HG03565 (cell line): Measurements from ENCODE around the gene DDIT4L.
"Not testable (repeated sequence)": the region's sequence is repeated elsewhere in the genome, so short reads cannot be mapped to it uniquely, and the experiment has no call there.

Source experiments
- ATAC-seq: cut with Tn5 transposase; IDR thresholded peaks from one replicate; pipeline ENCODE4 v1.9.1; 2021; ENCODE audit warnings: mild to moderate bottlenecking, moderate library complexity; ENCODE audit not compliant: unreplicated experiment

The DDIT4L gene, protein sequence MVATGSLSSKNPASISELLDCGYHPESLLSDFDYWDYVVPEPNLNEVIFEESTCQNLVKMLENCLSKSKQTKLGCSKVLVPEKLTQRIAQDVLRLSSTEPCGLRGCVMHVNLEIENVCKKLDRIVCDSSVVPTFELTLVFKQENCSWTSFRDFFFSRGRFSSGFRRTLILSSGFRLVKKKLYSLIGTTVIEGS

GRCh38 chr4:100189820-100190642 lies at the start of gene DDIT4L:
DDIT4L (minus strand) TSS chr4:100190468; CDS start chr4:100189983, 485 bp downstream.
- ATAC-seq = no peak

DNA sequence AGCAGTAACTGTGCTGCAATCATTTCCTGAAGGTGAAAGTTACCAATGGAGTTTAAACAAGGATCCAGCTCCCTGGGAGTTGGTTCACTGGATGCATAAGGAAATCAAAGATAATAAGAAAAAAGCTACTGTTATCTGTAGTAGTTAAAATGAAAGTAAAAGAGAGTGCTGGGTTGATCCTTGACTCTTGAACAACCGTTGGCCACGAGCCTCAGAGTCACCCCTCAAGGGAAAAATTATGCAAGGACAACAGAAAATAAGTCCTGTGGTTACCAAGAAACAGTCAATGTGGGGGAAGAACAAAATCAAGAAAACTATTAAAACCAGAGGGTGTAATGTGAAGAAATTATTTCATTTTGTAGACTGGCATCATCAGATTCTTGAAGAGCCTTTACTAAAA lies 49.7 kb upstream of the DDIT4L start:
- no peak for ATAC-seq

DNA sequence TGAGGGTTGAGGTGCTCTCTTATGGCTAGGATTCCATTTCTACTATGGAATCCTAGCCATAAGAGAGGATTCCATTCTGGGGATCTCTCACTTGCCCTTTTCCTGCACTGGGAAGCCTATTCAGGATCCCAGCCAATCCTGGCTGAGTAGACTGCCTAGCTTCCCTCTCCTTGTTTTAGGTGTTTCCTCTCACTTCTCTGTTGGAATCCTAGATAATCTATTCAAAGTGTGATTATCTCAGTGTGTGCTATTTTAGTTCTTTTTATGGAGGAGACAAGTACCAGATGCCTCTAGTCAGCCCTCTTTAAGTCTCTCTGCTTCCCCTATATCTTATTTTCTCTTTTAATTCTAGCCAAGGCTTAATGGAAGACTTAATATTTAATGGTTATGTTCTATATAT lies 34.5 kb upstream of the DDIT4L start:
- ATAC-seq = no peak

DNA sequence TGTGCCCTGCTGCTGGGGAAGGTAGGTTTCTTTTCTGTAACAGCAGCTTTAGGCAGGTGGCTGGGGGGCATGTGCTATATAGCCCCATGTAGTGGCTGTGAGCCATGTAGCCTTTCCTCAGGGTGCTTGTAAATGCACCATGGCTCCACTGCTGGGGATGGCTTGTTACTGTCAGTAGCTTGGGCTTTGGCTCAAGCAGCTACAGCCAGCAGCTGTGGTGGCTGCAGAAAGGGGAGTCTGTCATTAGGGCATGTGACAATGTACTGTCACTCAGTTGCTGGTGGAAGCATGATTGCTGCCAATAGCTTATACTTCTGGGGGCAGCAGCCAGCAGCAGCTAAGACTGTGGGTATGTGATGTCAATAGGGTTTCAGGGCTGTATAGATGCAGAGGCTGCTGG lies 33.9 kb upstream of the DDIT4L start:
- ATAC-seq = no peak

- peak; percentile 79 for ATAC-seq
Measured at GRCh38 chr4:100208964-100209363, 18.7 kb upstream of the DDIT4L start.

- ATAC-seq = no peak
Measured at GRCh38 chr4:100208459-100208858, 18.2 kb upstream of the DDIT4L start.

- no peak for ATAC-seq
Measured at GRCh38 chr4:100206850-100207249, 16.6 kb upstream of the DDIT4L start.

GRCh38 chr4:100198061-100198460 lies 7.8 kb upstream of the DDIT4L start:
- no peak for ATAC-seq

GRCh38 chr4:100196388-100197071 lies 6.3 kb upstream of the DDIT4L start:
- ATAC-seq = not testable (repeated sequence)

DNA sequence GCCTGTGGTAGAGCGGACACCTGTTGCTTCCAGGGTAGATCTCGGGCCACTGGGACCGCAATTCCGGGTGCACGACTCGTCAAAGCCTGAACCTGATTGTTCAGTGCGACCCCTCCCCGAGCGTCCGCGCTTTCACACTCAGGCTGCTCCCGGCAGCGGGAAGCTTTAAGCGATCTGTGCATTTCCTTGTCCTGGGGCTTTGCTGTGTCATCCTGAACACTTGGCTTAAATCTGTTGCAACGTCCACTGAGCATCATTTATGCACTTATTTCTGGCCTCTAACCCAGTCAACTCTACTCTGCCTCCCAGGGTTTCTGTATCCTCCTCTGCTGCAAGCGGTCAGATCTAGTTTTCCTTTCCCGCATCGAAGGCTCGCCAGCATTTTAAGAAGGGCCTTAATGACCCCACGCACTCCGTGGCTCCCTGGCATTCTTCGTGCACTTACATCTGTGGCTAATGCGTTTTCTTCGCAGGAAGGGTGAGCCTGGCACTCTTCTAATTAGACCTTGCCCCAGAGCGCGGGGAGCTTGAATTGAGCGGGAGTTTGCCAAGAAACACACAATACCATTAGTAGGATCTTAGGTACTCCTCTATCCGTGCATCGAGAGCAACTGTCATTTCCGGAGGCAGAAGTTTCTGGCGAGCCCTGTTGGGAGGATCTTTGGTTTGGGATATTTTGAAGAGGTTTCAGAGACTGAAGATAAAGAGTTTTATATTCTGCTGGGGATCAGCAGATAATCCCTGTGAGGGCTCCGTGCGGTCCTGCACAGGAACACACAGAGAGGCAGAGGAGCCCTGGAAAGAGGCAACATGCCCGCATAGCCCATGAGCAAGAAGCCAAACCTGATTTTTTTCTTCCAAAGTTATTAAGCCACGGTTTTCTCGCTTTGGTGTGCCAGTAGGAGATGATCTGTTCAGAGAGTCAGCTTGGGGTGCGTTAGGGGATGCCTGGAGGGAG lies 654 bp upstream of the DDIT4L start:
- ATAC-seq = no peak

DNA sequence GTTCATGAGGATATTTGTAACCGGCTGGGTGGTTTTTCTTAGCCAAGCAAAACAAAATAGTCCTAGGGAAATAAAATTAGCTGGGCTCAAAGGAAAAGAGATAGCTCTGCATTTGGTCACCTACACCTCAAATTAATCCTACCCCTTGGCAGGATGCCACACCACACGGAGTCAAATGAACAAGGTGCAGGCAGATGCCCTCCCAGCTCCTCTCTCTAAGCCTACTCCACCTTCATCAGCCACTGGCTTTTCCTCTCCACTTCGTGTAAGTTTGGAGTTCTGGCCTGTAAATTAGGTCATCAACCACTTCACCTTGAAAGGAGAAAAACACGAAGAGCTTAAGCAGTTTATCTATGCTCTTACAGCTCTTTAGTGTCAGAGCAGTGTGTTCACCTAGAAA lies 1.4 kb downstream of the DDIT4L start:
- ATAC-seq = no peak

DNA sequence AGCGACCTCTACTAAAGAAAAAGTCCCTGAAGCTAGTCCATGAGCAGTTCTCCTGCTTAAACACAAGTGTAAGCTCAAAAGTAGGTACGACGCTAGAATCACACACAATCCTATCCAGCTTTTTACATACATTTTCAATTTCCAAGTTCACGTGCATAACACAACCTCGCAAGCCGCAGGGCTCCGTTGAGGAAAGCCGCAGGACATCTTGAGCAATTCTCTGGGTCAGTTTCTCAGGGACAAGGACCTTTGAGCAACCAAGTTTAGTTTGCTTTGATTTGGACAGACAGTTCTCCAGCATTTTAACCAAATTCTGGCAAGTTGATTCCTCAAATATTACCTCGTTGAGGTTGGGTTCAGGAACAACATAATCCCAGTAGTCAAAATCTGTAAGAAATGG lies 2.5 kb downstream of the DDIT4L start:
- ATAC-seq = no peak

DNA sequence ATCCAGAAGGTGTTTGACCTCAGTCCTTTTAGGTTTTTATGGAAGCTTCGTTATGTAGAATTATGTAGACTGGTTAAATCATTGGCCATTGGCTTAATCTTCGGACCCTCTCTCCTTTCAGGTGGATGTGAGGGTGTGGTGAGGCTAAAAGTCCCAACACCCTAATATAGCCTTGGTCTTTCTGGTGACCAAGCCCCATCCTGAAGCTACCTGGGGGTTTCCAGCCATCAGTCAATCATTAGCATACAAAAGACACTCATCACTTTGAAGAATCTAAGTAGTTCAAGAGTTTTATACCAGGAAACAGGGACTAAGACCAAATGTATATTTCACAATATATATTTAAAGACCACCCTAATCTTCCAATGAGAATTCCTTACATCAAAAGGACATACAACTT lies 5.5 kb downstream of the DDIT4L start:
- no peak for ATAC-seq

- no peak for ATAC-seq
Measured at GRCh38 chr4:100177855-100178254, 12.4 kb downstream of the DDIT4L start.

DNA sequence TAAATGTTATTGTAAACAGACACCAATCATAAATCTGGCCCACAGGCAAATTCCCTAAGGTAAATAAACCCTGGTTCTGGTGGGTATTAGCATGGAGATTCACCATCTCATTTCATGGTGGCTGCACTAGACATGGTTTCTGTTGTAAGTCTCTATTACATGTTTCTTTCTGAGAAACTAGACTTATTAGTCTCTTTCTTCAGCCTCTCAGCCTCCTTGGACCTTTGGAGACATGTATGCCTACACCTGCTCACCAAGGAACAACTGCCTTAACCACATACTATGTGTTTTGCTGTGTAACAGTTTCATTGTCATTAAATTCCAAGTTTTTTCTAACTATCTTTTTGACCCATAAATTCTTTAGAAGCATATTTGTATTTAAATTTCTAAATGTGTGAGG lies 13.1 kb downstream of the DDIT4L start:
- ATAC-seq = no peak

GRCh38 chr4:100175858-100176257 lies 14.4 kb downstream of the DDIT4L start:
- ATAC-seq = no peak

DNA sequence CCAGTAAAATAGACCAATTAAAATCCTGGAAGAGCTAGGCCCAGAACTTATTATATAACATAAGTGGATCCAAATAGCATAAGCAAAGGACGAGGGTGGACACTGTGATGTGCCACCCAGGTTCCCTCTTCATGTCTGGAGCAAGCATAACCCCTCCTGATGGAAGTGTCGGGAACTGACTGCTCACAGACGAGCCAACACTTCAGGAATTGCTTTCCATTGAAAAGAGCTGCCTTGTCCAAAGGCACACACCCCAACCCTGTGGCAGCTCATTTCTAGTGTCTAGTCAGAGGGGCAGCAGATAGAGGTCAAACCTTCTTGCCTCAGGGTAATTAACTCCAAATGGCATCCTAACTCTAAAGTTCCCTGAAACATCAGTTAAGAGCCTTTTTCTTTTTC lies 15.3 kb downstream of the DDIT4L start:
- ATAC-seq = no peak

DNA sequence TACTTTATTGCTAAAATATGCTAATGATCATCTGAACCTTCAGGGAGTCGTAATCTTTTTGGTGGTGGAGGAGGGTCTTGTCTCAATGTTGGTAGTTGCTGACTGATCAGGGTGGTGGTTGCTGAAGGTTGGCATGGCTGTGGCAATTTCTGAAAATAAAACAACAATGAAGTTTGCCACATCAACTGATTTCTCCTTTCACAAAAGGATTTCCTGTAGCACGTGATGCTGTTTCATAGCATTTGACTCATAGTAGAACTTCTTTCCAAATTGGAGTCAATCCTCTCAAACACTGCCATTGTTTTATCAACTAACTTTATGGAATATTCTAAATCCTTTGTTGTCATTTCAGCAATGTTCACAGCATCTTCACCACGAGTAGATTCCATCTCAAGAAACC lies 19.3 kb downstream of the DDIT4L start:
- ATAC-seq = no peak

- no peak for ATAC-seq
Measured at GRCh38 chr4:100169491-100170485, 20.5 kb downstream of the DDIT4L start.

DNA sequence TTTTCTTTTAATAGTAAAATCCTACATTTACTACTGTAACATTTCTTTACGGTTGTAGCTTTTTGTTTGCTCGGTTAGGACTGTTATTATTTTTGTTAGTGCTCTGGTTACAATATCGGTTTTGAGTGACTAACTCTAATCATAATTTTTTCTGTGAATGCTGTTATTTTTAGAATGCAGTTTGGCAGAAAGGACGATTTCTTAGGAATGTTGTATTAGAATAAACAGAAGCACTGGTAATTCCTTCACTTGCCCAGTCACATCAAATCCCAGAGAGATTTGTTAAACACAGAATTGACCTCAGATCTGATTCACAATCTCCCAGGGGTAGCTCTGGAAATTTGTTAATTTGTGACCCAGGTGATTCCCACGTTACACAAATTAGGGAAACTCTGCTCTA lies 21.7 kb downstream of the DDIT4L start:
- ATAC-seq = no peak
